HG02588 (cell line): ENCODE measurements around the gene ANKFN1.

Experiments used
- ATAC-seq: cut with Tn5 transposase; IDR thresholded peaks from one replicate; pipeline ENCODE4 v1.9.1; 2021; ENCODE audit warnings: mild to moderate bottlenecking, moderate library complexity; ENCODE audit not compliant: unreplicated experiment

The ANKFN1 gene

DNA sequence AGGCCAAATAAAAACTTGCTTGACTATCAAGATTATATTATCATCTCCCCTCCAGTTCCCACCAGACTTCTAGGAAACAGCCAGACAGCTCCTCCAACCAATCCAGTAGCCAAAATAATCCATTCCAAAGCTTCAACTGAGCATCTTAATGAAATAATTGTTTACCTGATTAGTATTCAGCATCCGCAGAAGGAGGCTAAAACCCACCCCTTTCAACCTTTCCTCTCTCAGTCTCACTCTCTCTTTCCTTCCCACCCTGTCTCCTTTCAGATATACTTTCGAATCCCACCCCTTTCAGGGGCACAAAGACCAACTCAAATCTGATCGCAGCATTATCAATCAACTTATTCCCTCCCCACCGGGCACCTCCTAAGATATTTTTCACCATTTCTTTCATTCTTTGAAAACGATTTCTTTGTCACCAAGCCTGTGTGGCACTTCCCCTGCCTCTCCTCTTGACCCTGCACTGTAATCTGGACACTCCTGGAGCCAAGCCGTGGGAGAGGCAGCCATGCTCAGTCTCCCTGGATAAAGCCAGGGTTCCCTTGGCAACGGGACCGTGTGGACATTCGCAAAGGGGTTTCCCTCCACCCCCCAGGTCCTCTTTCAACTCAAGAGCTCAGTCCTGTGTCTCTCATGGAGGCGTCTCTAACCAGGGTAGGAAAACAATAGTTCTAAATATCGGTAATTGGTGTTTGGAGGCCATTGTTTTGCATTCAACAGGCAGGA, at the start of gene ANKFN1:
ANKFN1 (plus strand) TSS at position 602 of the 729 bp plus-strand sequence. CDS start 59,193 bp downstream, outside the sequence.
- ATAC-seq, result no peak

- ATAC-seq, result no peak
Observed at GRCh38 chr17:56108811-56109284, 44.4 kb upstream of the ANKFN1 start.

DNA sequence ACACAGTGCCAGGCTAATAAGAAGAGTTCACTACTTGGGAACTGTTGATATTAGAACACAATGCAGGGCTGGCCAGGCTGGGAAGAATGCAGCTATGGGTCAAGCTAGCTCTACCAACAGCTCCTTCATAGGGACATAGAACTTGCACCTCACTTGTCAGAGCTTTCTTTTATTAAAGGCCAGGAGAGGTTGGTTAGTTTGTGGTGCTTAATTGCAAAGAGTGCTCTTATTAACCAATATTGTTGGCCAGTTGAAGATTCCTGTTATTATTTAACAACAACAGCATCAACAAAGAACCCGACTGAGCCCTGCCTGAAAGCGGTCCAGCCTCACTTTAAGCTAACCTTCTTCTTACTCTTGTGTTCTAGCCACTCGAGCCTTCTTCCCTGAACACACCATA, 43.4 kb upstream of the ANKFN1 start:
- no peak for ATAC-seq

DNA sequence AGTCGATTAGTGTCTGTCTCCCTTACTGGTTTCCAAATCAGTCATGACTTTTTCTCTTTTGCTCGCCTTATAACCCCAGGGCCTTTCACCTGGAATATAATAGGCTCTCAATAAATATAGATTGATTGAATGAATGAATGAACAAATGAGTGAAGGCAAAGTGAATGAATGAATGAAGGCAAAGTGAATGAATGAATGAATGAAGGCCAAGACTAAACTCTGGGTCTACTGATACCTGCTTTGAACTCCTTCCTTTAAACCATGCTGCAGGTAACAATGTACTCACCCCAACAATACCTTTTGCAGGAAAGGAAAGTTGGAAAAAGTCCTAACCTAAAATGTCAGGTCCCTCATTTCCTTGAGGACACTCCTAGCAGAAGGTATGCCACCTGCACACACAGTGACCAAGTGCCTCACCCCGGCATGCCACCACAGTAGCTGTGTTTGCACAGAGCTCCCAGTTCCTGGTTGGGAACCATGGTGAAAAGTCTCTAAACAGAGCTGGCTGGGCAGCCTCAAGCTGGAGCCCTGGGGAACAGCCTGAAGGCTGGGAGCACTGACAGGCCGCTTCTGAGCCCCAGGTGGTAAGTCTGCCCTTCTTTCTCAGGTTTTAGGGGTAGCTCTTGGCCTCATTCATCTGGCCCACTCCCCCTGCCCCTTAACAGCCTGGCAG, 42.7 kb upstream of the ANKFN1 start:
- no peak for ATAC-seq

GRCh38 chr17:56111706-56112485, 41.4 kb upstream of the ANKFN1 start:
- ATAC-seq, result no peak

- ATAC-seq, result no peak
Observed at GRCh38 chr17:56113486-56113885, 39.8 kb upstream of the ANKFN1 start.

DNA sequence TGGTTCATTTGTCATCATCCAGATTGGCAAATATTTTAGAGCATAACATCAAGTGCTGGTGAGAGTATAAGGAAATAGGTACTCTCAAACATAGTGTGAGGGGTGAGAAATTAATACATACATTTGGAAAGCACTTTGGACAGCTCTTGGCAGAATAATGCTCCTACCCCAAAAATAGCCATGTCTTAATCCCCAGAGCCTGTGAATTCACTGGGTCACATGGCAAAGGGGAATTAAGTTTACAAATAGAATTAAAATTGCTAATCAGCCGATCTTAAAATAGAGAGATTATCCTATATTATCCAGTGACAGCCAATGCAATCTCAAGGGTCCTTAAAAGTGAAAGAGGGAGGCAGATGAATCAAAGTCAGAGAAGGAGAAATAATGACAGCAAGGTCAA, 38.8 kb upstream of the ANKFN1 start:
- ATAC-seq, result no peak

GRCh38 chr17:56119191-56119590, 34.1 kb upstream of the ANKFN1 start:
- ATAC-seq, result no peak

GRCh38 chr17:56119936-56120335, 33.3 kb upstream of the ANKFN1 start:
- no peak for ATAC-seq

GRCh38 chr17:56121191-56122051, 31.9 kb upstream of the ANKFN1 start:
- no peak for ATAC-seq

DNA sequence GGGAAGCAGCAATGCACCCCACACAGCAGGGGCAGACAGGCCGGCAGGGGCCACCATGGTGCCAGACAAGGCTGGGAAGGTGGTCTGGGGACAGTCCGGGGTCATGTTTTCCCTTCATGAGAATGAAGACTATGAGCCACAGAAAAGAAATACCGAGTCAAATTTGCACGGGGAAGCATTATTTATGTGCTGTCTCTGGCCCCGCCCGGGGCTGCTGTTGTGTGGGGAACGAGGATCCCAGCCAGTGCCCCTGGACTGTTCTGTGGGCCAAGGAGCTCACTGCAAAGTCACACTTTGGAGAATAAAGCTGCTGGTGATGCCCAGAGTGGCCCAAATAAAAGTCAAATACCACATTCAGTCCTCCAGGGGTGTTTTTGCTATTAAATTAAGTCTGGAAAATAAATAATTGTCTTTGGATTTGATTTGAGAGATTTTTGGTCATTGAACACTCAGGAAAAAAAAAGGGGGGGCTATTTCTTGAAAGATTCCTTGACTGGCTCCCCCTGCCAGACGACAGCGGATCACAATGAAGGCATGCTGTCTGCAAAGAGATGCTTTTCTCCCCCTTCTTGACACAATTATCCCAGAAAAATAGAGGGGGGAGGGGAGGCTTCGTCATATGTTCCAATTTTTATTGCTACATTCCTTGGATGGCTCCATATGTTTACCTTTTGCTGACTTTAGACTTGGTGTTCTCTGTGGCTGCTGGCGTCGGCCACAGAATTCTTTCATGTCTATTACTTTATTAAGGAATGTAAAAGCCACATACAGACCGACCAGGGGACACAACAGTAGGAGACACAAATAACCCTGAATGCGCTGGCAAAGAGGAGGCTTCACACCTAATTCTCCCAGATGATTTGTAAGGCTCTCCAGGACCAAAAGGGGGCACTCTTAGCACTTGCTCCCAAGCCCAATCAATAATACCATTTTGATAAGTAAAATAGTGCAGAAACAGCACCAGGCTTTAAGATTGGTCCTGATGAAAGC, 27.1 kb upstream of the ANKFN1 start:
- no peak for ATAC-seq

DNA sequence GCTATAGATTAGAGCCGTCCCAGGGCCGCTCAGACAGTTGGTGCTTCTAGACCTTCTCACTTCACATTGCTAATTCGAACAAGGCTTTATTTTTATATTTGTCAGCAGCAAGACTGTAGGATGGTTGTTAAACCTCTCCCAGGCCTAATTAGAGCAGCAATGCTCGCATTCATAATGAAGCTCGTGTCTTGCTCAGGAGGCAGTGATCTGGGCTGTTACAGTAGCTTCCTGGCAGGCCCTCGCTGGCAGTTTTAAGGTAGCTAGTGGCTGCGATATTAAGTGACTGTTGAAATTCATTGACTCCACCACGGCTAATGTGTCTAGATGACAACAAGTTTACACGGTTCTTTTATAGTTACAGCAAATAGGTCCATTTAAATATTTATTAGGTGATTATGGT, 23.2 kb upstream of the ANKFN1 start:
- no peak for ATAC-seq

- ATAC-seq, result no peak
Observed at GRCh38 chr17:56130631-56131030, 22.6 kb upstream of the ANKFN1 start.

GRCh38 chr17:56131431-56131830, 21.8 kb upstream of the ANKFN1 start:
- ATAC-seq, result no peak

DNA sequence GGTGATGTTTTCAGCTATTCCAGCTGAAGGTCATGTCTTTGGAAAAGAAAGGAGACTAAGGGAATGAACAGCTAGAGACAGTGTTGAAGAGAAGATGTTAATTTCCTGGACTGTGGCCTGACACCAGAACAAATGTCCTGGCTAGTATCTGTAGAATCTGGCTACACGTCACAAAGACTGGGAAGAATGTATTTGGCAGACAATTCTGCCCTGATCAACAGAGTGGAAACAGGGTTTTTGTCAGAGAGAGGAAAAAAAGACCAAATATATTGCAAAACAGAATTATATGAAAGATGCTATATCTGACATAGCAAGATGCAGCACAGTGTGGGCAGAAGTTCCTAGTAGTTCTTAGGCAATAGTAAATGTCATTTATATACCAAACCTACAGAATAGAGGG, 17.0 kb upstream of the ANKFN1 start:
- ATAC-seq, result no peak

DNA sequence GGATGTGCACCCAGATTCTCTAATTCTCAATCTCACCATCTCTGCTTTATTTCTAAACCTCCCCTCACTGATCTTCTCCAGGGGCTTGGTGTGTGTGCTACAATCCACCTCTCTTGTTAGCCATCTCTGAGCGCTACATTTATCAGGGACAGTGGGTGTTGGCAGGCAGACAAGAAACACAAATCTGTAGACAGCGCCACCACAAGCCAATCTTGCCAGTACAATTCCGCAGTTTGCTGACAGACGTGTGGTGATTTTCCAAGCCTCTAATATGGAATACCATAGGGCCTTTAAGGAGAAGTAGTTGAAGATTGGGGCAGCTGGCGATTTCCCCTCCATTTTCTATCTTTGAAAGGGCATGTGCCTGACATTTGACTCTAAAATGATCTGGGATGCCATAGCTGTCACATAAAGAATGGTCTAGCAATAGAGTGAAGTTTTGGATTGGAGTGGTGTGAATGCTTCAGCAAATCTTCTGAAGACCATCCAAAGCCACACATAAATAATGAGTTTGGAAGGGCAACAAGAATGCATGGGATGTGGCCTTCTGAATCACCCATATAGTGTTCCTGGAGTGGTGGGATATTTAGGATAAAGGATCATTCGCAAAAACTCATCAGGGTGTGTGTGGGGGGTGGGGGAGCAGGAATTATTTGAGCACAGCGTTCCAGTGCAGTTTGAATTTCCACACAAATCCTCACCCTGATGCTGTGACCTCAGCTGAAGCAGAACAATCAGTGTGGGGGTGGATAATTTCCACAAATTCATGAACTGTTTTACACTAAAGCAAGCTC, 12.0 kb upstream of the ANKFN1 start:
- ATAC-seq, result no peak

DNA sequence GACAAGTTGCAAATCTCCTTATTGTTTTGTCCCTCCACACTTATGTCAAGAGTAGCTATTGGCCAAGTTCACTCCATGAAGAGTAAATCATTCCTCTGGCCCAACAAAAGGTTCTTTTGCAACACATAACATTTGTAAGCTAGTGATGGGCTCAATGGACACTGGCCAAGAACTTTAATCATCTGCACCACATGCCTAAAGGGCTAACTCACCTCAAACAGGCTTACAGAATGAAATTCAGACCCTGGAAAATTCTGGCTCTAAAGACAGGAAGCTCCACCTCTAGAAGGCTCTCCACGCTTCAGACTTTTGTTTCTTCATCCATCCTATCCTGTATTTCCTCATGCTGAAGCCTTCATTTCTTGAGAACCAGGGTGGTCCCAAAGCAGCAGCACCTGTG, 10.9 kb upstream of the ANKFN1 start:
- no peak for ATAC-seq

DNA sequence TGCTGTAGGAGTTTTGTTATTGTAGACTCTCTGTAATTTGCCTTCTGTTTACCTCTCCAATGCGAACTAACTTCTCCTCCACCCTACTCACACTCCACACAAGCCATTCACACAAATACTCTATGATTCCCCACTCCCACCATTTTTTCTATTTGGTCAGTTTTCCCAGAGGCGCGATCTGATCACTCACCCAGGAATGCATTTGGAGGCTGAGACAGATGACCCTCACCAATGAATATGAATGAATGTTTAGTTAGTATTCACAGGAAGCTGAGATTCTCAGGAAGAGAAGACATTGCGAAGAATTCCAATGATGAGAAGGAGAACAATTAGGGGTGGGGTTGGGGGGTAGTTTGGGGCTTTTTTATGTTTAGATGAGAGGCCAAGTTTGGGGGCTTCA, 10.5 kb upstream of the ANKFN1 start:
- ATAC-seq, result no peak

DNA sequence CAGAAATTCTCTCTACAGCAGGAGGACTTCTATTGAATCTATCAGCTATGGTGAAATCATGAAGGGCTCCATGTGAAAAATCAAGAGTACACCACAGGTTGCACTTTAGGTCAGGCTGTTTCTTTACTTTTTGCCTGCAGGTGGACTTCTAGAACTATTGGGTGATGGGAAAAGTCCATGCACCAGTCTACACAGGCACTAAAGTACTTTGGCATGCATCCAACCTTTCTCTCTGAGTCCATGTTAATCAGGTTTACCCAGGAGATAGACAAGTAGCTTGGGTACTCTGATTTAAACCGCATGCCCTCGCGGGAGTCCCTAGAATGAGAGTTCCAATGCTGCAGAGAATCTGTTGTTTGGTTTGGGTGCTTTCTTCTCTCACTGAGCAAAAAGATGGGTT, 9.1 kb upstream of the ANKFN1 start:
- ATAC-seq, result no peak
